Loucy (cell line): ENCODE results near the gene IDS.
"Not testable (repeated sequence)": the region's sequence is repeated elsewhere in the genome, so short reads cannot be mapped to it uniquely, and the experiment has no call there.

Experiments used
- EZH2phosphoT487 ChIP-seq: fragments of 200-600 bp; IDR thresholded peaks from 2 replicates; pipeline ENCODE4 v1.6.1; 2018; ENCODE audit warnings: antibody characterized with exemption, mild to moderate bottlenecking, moderate library complexity, borderline replicate concordance
- TF ChIP-seq, protein P1 (sequence below): fragments of 200-600 bp; sonication (generic); conservative IDR thresholded peaks from 2 replicates; pipeline ENCODE4 v1.5.1; 2014; ENCODE audit warnings: mild to moderate bottlenecking, antibody characterized with exemption, low read length

DNA sequence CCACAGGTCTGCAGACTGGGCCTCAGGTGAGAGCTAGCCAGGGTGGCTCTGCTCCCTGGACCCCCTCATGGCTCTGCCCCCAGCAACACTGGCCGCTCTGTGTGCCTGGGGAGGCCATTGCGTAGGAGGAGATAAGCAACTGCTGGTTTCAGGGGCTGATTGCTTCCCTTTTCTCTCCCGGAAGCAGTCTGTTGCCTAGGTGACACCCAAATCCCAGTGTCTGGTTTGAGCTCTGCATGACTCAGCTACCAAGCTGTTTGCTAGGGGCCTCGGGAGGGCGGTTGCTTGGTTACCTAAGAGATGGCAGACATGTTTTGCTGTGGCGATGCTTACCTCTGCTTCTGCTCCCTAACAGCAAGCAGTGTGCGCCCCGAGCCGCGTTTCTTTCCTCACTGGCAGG is 20.3 kb upstream of the IDS start:
- TF ChIP-seq, protein P1, sequence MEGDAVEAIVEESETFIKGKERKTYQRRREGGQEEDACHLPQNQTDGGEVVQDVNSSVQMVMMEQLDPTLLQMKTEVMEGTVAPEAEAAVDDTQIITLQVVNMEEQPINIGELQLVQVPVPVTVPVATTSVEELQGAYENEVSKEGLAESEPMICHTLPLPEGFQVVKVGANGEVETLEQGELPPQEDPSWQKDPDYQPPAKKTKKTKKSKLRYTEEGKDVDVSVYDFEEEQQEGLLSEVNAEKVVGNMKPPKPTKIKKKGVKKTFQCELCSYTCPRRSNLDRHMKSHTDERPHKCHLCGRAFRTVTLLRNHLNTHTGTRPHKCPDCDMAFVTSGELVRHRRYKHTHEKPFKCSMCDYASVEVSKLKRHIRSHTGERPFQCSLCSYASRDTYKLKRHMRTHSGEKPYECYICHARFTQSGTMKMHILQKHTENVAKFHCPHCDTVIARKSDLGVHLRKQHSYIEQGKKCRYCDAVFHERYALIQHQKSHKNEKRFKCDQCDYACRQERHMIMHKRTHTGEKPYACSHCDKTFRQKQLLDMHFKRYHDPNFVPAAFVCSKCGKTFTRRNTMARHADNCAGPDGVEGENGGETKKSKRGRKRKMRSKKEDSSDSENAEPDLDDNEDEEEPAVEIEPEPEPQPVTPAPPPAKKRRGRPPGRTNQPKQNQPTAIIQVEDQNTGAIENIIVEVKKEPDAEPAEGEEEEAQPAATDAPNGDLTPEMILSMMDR: not testable (repeated sequence)
- TF ChIP-seq EZH2phosphoT487: not testable (repeated sequence)
